Kasumi-1 (cell line): Measurements from ENCODE around the gene MYBPC1.
"Not testable (repeated sequence)": the region's sequence is repeated elsewhere in the genome, so short reads cannot be mapped to it uniquely, and the experiment has no call there.

Source experiments
- DNase-seq, 2 experiments: peaks; one replicate each; lab custom pipeline; 2025; lab: John Stamatoyannopoulos, UW

The MYBPC1 gene

DNA sequence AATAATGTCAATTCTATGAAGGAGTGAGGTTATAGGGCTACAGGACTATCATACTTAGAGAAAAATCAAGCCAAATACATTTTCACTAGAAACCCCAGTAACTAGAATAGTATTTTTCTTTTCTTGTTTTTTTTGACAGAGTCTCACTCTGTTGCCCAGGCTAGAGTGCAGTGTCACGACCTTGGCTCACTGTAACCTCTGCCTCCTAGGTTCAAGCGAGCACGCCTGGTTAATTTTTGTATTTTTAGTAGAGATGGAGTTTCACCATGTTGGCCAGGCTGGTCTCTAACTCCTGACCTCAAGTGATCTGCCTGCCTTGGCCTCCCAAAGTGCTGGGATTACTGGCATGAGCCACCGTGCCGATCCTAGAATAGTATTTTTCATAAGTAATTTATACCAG is 139.7 kb downstream of the MYBPC1 start:
- DNase-seq: not testable (repeated sequence)
